MCF 10A (cell line): ENCODE results near the gene PEX14. TPM values are rescaled to one million over a fixed set of nuclear protein-coding genes. Genes with fewer than 3 reads are reported as not detected.

Experiments used
- BruUV-seq: library from RNA; stranded (reverse); fragments of 400-500 nt; replicated peaks from 2 replicates; lab custom pipeline; 2021; lab: Mats Ljungman, UMichigan
- CTCF ChIA-PET: fragments of 300-600 bp; sonication (Branson Sonifier 250); formaldehyde crosslinking; extraction: SDS; loops from one replicate; lab custom pipeline; 2021; ENCODE audit warnings: antibody characterized with exemption, inconsistent platforms; lab: Yijun Ruan, JAX
- POLR2A ChIA-PET: fragments of 300-600, 350-650 bp; sonication (Branson Sonifier 250); formaldehyde crosslinking; extraction: SDS; loops from one replicate; lab custom pipeline; 2020; ENCODE audit warnings: antibody characterized with exemption, inconsistent platforms; lab: Yijun Ruan, JAX
- DNase-seq: peaks from one replicate; pipeline ENCODE4 v3.0.0-alpha.2; 2018; ENCODE audit not compliant: unreplicated experiment
- H3K27ac Mint-ChIP-seq: one replicate; pipeline ENCODE4 v1.8.0; 2022; ENCODE audit warnings: mild to moderate bottlenecking, low read depth, mixed read lengths; ENCODE audit not compliant: unreplicated experiment
- H3K27me3 Mint-ChIP-seq: one replicate; pipeline ENCODE4 v1.8.0; 2022; ENCODE audit warnings: mixed read lengths; ENCODE audit not compliant: insufficient read depth, unreplicated experiment
- H3K36me3 Mint-ChIP-seq: one replicate; pipeline ENCODE4 v1.8.0; 2022; ENCODE audit warnings: mild to moderate bottlenecking, moderate library complexity, mixed read lengths; ENCODE audit not compliant: insufficient read depth, unreplicated experiment
- H3K4me1 Mint-ChIP-seq: one replicate; pipeline ENCODE4 v1.8.0; 2022; ENCODE audit warnings: mixed read lengths; ENCODE audit not compliant: insufficient read depth, unreplicated experiment
- H3K4me3 Mint-ChIP-seq: one replicate; pipeline ENCODE4 v1.8.0; 2022; ENCODE audit warnings: mild to moderate bottlenecking, moderate library complexity, mixed read lengths; ENCODE audit not compliant: unreplicated experiment
- H3K9me3 Mint-ChIP-seq: one replicate; pipeline ENCODE4 v1.8.0; 2022; ENCODE audit warnings: mixed read lengths; ENCODE audit not compliant: unreplicated experiment
- intact Hi-C: fragments of 100-400 bp; cut with micrococcal nuclease; formaldehyde crosslinking; loops from 2 replicates; pipeline ENCODE4 v1.14.1; 2022
- total RNA-seq: library from RNA; stranded (reverse); gene quantifications from 2 replicates; pipeline ENCODE4 v1.2.3, GENCODE V29; 2022
- TF ChIP-seq, protein P1 (sequence below): fragments of 200-600 bp; IDR thresholded peaks from one replicate; pipeline ENCODE4 v1.8.0; 2022; ENCODE audit warnings: antibody characterized with exemption, mild to moderate bottlenecking; ENCODE audit not compliant: unreplicated experiment

PEX14 gene
- total RNA-seq, 1 experiment from 2014 or later: 22.2 TPM

DNA sequence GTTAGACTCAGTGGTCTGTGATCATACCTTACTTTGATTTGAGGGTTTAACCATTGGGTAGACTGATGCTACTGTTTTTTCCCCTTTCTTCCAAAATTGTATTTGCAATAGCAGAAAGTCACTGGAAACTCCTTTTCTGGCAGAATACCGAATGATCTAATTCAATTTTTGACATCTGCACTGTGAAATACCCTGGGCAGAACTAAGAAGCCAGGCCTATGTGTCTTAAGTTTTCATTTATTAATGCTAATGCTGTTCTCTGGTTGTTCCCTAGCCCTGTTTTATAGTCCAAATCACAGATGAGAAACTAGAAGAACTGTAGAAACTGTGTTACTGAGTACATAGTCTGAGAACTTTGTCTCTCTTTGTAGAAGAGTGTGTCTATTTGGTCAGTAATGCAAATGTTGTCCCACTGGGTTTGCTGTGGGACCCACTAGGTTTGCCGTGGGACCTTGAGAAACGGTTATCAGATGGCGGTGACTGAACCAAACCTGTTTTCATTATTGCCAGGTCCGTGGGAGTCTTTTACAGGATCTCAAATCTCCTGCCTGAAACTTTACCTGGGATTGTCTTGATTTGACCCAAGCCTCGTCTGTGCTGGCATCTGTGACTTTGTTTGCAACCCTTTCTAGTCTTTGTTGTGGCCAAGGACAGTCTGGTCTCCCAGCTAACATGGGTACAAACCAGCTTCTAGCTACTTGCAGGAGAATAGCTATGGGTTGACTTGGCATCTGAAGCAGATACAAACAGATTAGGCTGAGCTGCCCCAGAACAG lies 41.4 kb downstream of the PEX14 start:
- DNase-seq: no peak
- H3K27ac Mint-ChIP-seq: no peak overlapping the region
- peaks cover 23% of the 10 kb centered on the region for H3K4me1 Mint-ChIP-seq

DNA sequence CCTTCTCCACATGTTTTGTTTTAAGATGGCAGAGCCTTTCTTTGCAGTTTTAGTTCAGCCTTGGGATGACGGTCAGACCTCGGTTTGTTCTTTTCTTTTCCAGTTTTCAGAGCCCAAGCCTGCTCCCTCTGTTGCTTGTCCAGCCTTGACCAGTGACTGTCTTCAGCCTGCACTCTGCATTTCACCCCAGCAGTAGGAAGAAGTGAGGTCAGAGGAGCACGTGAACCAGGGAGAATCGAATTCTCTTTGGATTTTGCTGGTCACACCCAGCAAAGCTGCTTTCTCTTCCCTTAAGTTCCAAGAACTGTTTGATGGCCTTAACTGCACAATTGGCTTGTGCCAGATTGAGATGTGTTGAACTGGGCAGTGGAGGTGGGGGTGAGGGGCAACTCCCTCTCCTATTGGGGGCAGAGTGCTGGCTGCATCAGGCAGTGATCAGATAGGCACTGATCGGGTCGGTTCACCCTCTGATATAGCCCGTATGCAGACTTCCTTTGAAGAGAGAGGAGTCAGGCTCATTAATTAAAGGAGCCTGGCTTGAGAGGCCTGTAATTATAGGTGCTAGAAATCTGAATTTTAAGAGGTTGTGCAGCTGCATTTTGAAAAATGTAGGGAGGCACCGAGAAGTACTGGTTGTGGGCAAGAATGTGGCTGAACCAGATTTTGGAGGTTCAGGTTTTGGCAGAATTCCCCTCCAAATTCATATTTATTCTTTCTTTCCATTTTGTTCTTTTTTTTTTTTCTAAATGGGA lies 42.4 kb downstream of the PEX14 start:
- H3K27ac Mint-ChIP-seq: no peak overlapping the region
- ChIA-PET POLR2A (interaction anchor here (0.9 kb wide), 1 partner anchor 32 kb away, joined by 3 read pairs; no protein-coding TSS in a partner anchor), CTCF (interaction anchor here (0.7 to 0.8 kb wide), 2 partner anchors 42 to 344 kb away, joined by 3 to 4 read pairs; no protein-coding TSS in a partner anchor)
- intact Hi-C loops: no loop called here
- H3K9me3 Mint-ChIP-seq: no peaks in the 10 kb centered on the region
- H3K27me3 Mint-ChIP-seq: no peaks in the 10 kb centered on the region
- no peak overlapping the region for H3K4me3 Mint-ChIP-seq
- no TSS peak for BruUV-seq
- H3K36me3 Mint-ChIP-seq: peaks cover 4% of the 10 kb centered on the region
- TF ChIP-seq, protein P1, sequence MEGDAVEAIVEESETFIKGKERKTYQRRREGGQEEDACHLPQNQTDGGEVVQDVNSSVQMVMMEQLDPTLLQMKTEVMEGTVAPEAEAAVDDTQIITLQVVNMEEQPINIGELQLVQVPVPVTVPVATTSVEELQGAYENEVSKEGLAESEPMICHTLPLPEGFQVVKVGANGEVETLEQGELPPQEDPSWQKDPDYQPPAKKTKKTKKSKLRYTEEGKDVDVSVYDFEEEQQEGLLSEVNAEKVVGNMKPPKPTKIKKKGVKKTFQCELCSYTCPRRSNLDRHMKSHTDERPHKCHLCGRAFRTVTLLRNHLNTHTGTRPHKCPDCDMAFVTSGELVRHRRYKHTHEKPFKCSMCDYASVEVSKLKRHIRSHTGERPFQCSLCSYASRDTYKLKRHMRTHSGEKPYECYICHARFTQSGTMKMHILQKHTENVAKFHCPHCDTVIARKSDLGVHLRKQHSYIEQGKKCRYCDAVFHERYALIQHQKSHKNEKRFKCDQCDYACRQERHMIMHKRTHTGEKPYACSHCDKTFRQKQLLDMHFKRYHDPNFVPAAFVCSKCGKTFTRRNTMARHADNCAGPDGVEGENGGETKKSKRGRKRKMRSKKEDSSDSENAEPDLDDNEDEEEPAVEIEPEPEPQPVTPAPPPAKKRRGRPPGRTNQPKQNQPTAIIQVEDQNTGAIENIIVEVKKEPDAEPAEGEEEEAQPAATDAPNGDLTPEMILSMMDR: no peak
- no peak for DNase-seq
- peaks cover 20% of the 10 kb centered on the region for H3K4me1 Mint-ChIP-seq

More for the DNA sequence above, 41.4 kb downstream of the PEX14 start:
- intact Hi-C loops: no loop called here
- ChIA-PET CTCF (interaction anchor here (0.8 kb wide), 1 partner anchor 345 kb away, joined by 3 read pairs; no protein-coding TSS in a partner anchor), POLR2A (interaction anchor here (0.9 kb wide), 1 partner anchor 33 kb away, joined by 3 read pairs; no protein-coding TSS in a partner anchor)
- H3K36me3 Mint-ChIP-seq: peaks cover 4% of the 10 kb centered on the region
- BruUV-seq: no TSS peak
- H3K9me3 Mint-ChIP-seq: no peaks in the 10 kb centered on the region
- no peak overlapping the region for H3K4me3 Mint-ChIP-seq
- TF ChIP-seq, protein P1: no peak
- no peaks in the 10 kb centered on the region for H3K27me3 Mint-ChIP-seq

DNA sequence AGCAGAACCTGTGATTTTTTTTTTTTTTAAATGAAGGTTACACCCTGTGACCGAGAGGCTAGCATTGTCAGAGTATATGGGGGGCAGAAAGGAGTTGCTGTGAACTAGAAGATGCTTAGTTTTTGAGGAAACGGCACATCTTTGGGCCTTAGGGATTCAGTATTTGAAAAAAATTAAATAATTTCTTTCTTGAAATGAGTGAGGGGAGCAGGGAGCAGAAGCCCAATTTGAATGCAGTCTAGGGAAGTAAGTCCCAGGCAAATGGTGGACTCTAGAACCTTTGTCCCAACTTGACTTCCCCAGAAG lies 42.9 kb downstream of the PEX14 start:
- Mint-ChIP-seq H3K36me3 (peaks cover 4% of the 10 kb centered on the region), H3K27ac (no peak overlapping the region), H3K4me3 (no peak overlapping the region), H3K27me3 (no peaks in the 10 kb centered on the region), H3K9me3 (no peaks in the 10 kb centered on the region), H3K4me1 (peaks cover 20% of the 10 kb centered on the region)
- DNase-seq: no peak
- TF ChIP-seq, protein P1: no peak
- ChIA-PET POLR2A (no interaction called here), CTCF (interaction anchor here (0.7 kb wide), 2 partner anchors 41 to 329 kb away, joined by 4 read pairs; no protein-coding TSS in a partner anchor)
- intact Hi-C loops: no loop called here
- no TSS peak for BruUV-seq

DNA sequence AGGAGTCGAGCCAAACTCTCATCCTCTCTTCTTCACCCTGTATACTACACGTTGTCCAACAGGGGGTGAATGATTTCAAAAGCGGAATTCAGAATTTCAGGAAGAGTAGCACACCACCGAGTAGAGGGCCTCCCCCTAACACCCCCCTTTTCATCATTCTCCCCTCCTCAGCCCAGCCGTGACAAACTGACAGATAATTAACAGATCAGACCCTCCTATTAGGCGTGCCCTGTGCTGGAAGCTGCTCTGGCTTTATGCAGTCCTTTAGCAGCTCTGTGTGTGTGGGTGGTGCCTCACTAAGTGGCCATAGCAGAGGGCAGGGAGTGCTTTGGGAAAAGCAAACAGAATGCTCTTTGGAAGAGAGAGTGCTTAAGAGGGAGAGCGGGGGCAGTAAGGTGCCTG lies 44.3 kb downstream of the PEX14 start:
- no peaks in the 10 kb centered on the region for H3K9me3 Mint-ChIP-seq
- H3K36me3 Mint-ChIP-seq: peaks cover 4% of the 10 kb centered on the region
- ChIA-PET POLR2A (no interaction called here), CTCF (interaction anchor here (1.0 kb wide), 1 partner anchor 11 kb away, joined by 5 read pairs; no protein-coding TSS in a partner anchor)
- no peaks in the 10 kb centered on the region for H3K27me3 Mint-ChIP-seq
- intact Hi-C loops: no loop called here
- peaks cover 20% of the 10 kb centered on the region for H3K4me1 Mint-ChIP-seq
- TF ChIP-seq, protein P1: no peak
- H3K4me3 Mint-ChIP-seq: no peak overlapping the region
- DNase-seq: no peak
- BruUV-seq: no TSS peak
- H3K27ac Mint-ChIP-seq: no peak overlapping the region
